Esophagus squamous epithelium (tissue), 4 donors: ENCODE data around the gene PRKAR1B.
"Not testable (repeated sequence)": the region's sequence is repeated elsewhere in the genome, so short reads cannot be mapped to it uniquely, and the experiment has no call there.

Experiments used
- CTCF ChIP-seq, 6 experiments: fragments of 450-650 bp in 4 of 6; fragments of 200-600 bp in 2 of 6; sonication (generic) in 2 of 6; IDR thresholded peaks; one replicate each; pipeline ENCODE4 v1.5.1; 2016 to 2019; ENCODE audit warnings: antibody characterized with exemption in 6 of 6, mild to moderate bottlenecking in 4 of 6, moderate library complexity in 4 of 6
- POLR2A ChIP-seq, 4 donors: fragments of 450-650 bp; IDR thresholded peaks; one replicate each; pipeline ENCODE4 v1.6.1; 2017; ENCODE audit warnings: antibody characterized with exemption in 4 of 4, mild to moderate bottlenecking in 4 of 4, moderate library complexity in 3 of 4

GRCh38 chr7:744128-744520 is 17.0 kb upstream of the PRKAR1B start:
- TF ChIP-seq POLR2A, CTCF (IDR thresholded peaks at IDR 0.05): not testable (repeated sequence)
